D341Med (cell line): ENCODE data around the gene RNF4.
"Not testable (repeated sequence)": the region's sequence is repeated elsewhere in the genome, so short reads cannot be mapped to it uniquely, and the experiment has no call there.

ENCODE experiments used
- DNase-seq: peaks from one replicate; pipeline ENCODE4 v3.0.0; 2012; ENCODE audit warnings: low spot score

RNF4 gene

DNA sequence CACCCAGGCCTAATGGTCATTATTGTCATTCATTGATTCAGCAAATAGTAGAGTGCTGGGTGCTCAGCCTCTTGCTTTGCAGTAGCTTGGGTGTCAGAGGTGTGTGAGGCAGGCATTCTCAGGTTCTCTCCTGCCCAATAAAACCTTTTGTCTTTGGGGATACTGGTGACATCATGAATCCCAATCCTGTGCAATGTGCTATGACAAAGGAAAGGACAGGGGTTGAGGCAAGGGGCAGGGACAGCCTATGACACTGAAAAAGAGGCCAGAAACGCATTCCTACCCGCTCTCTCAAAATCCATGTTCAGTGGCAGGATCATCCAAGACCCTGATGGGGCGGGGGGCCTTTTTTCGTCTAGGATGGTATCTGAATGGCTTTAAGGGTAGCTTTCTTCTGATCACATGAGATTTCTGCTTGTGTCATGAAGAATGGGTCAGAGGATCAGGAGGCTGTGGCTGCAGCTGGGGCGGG lies 66.0 kb downstream of the RNF4 start:
- no peak for DNase-seq

DNA sequence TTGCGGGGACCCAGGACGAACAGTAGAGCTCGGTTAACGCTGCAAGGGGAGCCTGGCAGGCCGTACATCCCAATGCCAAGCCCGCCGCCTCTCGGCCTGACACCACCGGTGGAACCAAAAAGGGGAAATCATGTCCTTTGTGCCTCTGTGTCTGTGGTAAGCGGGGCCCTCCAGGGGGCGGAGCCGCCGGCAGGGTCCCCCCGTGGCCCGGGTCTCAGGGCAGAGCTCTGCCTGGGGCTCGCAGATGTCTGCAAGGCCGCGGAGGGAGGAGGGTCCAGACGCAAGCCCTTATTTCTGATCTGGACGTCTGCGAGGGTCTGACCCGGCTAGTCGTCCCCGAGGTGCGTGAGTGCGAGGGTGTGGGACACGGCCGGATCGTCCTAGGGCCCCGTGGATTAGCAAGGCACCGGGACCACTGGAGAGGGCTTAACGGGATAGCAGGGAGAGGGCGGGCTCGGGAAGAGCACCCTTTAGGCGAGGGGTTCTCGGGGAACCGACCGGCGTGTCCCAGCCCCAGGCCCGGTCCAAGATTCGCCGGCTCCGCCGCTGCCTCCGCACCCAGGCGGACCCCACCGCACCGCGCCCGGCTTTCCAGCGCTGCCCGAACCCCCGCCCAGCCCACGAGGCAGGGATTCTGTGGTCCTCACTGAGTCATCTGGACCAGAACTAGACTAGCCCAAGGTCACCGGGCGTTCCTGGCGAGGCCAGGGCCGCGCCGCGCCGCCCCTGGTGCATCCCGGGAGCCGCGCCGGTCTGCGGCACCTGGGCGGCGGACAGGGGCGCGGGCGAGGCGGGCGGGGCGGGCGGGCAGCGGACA lies 66.7 kb downstream of the RNF4 start:
- DNase-seq, result peak; percentile 70

DNA sequence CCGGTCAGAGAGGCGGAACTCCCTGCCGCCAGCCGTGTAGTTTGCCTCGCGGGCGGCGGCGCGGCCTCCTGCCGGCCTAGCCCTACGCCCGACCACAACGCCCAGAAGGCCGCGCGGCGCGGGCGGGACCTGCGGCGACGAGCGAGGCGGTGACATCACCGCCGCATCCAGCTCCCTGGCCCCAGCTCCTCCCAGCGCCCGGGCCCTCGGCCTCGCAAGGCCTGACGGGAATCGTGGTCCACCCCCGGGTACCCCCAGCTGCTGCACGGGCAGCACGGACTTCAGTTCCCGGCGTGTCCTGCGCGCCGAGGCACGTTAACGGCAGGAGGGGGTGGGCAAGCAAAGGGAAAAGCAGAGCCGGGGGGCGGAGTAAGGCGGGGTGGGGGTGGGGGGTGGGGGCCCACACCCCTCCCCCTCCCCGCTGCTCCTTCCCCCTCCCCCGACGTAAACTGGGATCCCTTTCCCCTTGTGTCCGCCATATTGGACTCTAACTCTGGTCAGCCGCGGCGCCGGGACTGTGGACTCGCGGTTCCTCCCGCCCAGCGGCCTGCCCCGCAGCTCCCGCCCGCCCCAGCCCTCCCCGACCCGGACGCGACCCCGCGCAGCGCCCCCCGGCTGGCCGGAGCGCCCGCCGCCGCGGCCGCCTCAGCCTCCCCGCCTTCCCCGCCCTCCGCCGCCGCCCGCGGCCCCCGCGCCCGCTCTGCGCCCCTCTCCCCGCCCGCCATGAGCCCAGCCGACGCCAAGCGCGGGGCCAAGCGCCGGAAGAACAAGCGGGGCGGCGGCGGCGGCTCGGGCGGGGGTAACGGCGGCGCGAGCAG lies 67.5 kb downstream of the RNF4 start, which contains the start of gene FAM193A:
Gene FAM193A, plus strand, starts transcription at position 455 of the 818 bp plus-strand sequence. Its CDS starts 269 bp downstream, at position 724.
- DNase-seq, result peak; percentile 97

DNA sequence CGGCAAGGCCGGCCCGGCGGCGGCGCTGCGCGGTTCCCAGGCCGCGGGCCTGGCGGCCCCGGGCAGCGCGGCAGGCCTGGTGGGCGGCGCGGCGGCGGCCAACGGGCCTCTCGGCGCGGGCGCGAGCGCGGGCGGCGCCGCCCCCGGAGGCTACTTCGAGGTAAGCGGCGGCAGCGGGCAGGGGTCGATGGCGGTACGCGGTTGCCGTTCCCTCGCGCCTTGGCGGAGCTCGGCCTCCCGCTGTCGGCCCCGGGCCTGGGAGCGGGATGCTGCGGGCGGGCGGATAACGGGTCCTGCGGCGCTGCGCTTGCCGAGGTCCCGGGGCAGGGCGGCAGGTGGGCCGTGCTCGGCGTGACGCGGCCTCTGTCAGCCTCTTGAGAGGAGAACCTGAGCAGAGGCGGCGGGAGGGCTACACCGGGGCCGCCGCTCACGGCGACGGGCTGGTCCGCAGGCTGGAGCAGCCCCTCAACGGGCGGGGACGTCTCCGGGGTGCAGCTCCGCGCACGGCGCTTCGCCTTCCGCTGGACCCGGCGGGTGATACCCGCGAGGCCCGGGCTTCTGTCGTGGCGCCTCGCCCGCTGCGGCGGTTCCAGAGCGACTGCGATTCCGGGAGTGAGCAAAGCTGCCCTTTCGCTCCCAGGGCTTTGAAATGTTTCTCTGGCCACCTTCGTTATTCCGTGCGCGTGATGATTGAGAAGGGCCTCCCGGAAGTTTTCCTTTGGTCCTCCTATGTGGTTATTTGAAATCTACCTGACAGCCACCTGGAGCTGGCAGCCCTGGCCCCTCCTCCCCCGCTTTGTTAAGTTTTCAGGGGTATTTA lies 68.3 kb downstream of the RNF4 start:
- DNase-seq, result peak; percentile 75

DNA sequence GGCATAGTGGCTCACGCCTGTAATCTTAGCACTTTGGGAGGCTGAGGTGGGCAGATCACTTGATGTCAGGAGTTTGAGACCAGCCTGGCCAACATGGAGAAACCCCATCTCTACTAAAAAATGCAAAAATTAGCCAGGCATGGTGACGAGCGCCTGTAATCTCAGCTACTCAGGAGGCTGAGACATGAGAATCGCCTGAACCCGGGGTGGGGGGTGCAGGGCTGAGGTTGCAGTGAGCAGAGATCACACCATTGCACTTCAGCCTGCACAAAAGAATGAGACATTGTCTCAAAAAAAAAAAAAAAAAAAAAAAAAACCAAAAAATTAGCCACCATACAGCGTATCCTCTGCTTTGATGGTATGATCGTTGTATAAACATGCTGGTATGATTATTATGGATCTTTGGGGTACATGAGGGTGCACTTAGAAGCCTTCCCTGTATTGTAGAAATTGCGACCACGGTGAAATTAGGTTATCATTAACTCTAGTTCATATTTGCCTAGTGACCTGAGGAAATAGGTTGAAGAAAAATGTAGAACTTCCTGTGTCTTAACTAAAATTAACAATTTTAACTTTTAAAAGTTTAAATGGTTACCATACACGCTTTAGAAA lies 74.8 kb downstream of the RNF4 start:
- not testable (repeated sequence) for DNase-seq

DNA sequence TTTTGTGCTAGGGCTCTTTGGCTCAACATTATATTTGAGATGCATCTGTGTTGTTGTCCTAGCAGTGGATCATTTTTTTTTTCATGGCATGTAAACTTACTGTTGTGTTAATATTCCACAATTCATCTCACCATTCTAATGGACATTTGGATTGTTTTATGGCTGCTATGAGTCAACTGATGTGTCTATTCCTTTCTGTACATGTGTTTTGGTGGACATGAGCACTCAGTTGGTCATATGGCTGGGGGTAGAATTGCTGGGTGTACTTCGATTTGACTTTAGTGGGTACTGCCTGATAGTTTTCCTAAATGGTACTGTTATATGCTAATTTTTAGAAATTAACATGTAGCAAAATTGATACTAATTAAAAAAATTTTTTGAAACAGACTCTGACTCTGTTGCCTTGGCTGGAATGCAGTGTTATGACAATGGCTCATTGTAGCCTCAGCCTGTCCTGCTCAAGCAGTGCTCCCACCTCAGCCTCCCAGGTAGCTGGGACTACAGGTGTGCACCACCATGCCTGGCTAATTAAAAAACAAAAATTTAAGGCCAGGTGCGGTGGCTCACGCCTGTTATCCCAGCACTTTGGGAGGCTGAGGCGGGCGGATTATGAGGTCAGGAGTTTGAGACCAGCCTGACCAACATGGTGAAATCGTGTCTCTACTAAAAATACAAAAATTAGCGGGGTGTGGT lies 76.6 kb downstream of the RNF4 start:
- no peak for DNase-seq

DNA sequence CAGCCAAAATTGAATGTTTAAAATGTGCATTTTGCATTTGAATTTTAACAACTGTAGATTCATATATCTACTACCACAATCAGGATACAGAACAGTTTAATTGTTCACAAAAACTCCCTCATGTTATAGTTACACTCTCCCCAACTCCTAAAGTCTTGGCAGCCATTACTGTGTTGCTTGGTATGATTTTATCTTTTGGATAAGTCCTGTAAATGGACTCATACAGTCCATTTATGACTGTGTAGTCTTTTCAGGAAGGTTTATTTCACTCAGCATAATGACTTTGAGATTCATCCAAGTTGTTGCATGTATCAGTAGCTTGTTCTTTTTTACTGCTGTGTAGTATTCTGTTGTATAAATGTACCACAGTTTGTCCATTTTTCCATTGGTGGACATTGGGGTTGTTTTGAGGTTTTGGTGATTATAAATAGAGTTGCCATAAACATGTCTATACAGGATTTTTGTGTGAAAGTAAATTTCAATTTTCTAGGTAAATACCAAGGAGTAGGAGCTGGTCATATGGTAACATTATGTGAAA lies 77.4 kb downstream of the RNF4 start:
- DNase-seq, result no peak

GRCh38 chr4:2546961-2547691 lies 78.2 kb downstream of the RNF4 start:
- DNase-seq, result not testable (repeated sequence)

DNA sequence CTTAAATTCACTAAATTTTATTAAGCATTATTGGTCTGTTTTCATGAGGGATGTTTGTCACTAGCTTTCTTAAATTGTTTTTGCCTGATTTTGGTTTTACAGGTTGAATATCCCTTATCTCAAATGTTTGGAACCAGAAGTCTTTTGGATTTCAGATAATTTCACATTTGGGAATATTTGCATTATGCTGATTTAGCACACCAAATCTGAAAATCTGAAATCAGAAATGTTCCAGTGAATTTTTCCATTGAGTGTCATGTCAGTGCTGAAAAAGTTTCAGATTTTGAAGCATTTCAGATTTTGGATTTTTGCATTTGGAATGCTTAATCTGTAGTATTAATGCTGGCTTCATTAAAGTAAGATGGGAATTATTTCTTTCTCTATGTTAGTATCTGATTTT lies 82.2 kb downstream of the RNF4 start:
- no peak for DNase-seq

- DNase-seq, result no peak
Measured at GRCh38 chr4:2552806-2553205, 83.9 kb downstream of the RNF4 start.

- no peak for DNase-seq
Measured at GRCh38 chr4:2558301-2558700, 89.4 kb downstream of the RNF4 start.

- no peak for DNase-seq
Measured at GRCh38 chr4:2560167-2560566, 91.3 kb downstream of the RNF4 start.
